RWPE1 (cell line): ENCODE data around the gene ITIH4.
"Not testable (repeated sequence)": the region's sequence is repeated elsewhere in the genome, so short reads cannot be mapped to it uniquely, and the experiment has no call there.

Source experiments
- CTCF ChIA-PET: fragments of 350-600 bp; sonication (Branson Sonifier 250); formaldehyde crosslinking; extraction: SDS; loops from one replicate; lab custom pipeline; 2021; lab: Yijun Ruan, JAX
- POLR2A ChIA-PET: fragments of 400-600 bp; formaldehyde crosslinking; extraction: SDS; loops from one replicate; lab custom pipeline; 2020; ENCODE audit warnings: antibody characterized with exemption; ENCODE audit not compliant: low non-redundant PET; lab: Yijun Ruan, JAX
- DNase-seq: peaks from one replicate; pipeline ENCODE4 v3.0.0; 2012; ENCODE audit warnings: low spot score
- H3K27ac ChIP-seq: fragments of 450-650 bp; 2 replicates; pipeline ENCODE4 v1.5.1; 2017
- CTCF ChIP-seq: fragments of 450-650 bp; conservative IDR thresholded peaks from 2 replicates; pipeline ENCODE4 v1.5.1; 2017; ENCODE audit warnings: low read depth, mild to moderate bottlenecking

Gene ITIH4

GRCh38 chr3:52779837-52780585, 50.5 kb downstream of the ITIH4 start:
- POLR2A ChIA-PET, result no interaction called here
- TF ChIP-seq CTCF, result no peak
- no peak for DNase-seq
- CTCF ChIA-PET, result no interaction called here
- no peak overlapping the region for H3K27ac ChIP-seq

GRCh38 chr3:52779011-52779836, 51.2 kb downstream of the ITIH4 start:
- POLR2A ChIA-PET, result no interaction called here
- CTCF ChIA-PET, result no interaction called here

GRCh38 chr3:52777959-52778805, 52.3 kb downstream of the ITIH4 start:
- CTCF ChIA-PET, result no interaction called here
- TF ChIP-seq CTCF, result no peak
- no peak for DNase-seq
- POLR2A ChIA-PET, result no interaction called here
- no peak overlapping the region for H3K27ac ChIP-seq

More at GRCh38 chr3:52779011-52779836, 51.2 kb downstream of the ITIH4 start:
- DNase-seq, result no peak
- no peak overlapping the region for H3K27ac ChIP-seq
- no peak for TF ChIP-seq CTCF

GRCh38 chr3:52777127-52777958, 53.1 kb downstream of the ITIH4 start, which contains the start of gene ITIH1:
TSS of gene ITIH1 (plus strand) at chr3:52777599. CDS start at chr3:52777616, 17 bp downstream.
- CTCF ChIA-PET, result no interaction called here
- no peak for DNase-seq
- POLR2A ChIA-PET, result no interaction called here
- H3K27ac ChIP-seq, result no peak within 1 kb of the TSS
- no peak for TF ChIP-seq CTCF

GRCh38 chr3:52776486-52776885, 54.0 kb downstream of the ITIH4 start:
- H3K27ac ChIP-seq, DNase-seq, POLR2A ChIA-PET, CTCF ChIA-PET: not testable (repeated sequence)

- CTCF ChIA-PET, result interaction anchor here (0.6 kb wide), 1 partner anchor 23 kb away, joined by 3 read pairs; no protein-coding TSS in a partner anchor
- TF ChIP-seq CTCF, result no peak
- no peak overlapping the region for H3K27ac ChIP-seq
These were observed 54.6 kb downstream of the ITIH4 start for GRCh38 chr3:52775877-52776276.

More at GRCh38 chr3:52775877-52776276, 54.6 kb downstream of the ITIH4 start:
- POLR2A ChIA-PET, result no interaction called here
- DNase-seq, result no peak
